NT2/D1 (cell line): ENCODE measurements around the gene RHOA.

Experiments
- YY1 ChIP-seq: IDR thresholded peaks from 2 replicates; pipeline ENCODE4 v1.6.1; 2011; ENCODE audit not compliant: insufficient read length, insufficient read depth
- ZNF274 ChIP-seq: IDR thresholded peaks from 2 replicates; pipeline ENCODE4 v1.6.1; 2011; ENCODE audit warnings: mild to moderate bottlenecking, low read depth, low read length

GRCh38 chr3:49416867-49417266, 5.1 kb upstream of the RHOA start:
- TF ChIP-seq YY1 (no peak), ZNF274 (no peak)
